Measurements from ENCODE around the gene UPF1.
"Not testable (repeated sequence)": the region's sequence is repeated elsewhere in the genome, so short reads cannot be mapped to it uniquely, and the experiment has no call there.

UPF1 gene

DNA sequence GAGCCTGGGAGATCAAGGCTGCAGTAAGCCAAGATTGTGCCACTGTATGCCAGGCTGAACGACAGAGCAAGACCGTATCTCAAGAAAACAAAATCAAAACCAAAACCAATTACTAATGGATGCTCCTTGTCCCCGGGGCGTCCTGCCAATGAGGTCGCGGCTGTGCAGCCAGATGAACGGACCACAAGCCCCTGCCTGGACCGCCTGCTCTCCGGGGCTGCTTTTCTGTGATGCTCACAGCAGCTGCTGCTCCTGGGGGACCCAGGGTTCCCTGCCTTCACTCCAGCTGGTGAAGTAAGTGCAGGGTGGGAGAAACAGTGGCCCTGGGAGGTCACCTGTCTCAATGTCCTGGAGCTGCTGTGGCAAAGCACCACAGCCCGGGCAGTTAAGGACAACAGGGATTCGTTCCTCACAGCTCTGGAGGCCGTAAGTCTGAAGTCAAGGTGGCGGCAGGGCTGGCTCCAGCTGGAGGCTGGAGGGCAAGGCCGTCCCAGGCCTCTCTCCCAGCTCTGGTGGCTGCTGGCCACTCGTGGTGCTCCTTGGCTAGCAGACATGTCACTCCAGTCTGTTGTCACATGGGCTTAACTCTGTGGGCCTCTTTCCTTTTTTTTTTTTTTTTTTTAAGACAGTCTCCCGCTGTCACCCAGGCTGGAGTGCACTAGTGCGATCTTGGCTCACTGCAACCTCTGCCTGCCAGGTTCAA, 77.3 kb downstream of the UPF1 start:
- in situ Hi-C loops (cut with MboI; ENCODE audit: low sequenced_read_pairs), result no loop called here

DNA sequence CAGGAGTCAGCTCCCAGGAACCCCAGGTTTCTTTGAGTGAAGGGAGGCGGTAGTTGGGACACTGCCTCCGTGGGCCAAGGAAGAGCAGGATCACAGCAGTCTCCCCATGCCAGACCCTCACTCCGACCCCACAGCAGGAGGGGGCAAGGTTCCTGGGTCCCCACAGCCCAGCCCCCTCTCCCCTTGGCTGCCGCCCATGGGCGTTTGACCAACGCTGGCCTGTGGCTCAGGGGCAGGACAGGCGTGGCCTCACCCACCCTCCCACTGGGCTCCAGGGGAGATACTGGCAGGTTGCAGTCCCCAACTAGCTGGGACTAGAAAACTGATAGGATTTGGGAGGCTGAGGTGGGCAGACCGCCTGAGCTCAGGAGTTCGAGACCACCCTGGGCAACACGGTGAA, 78.3 kb downstream of the UPF1 start:
- in situ Hi-C loops (cut with MboI; ENCODE audit: low sequenced_read_pairs), result no loop called here

DNA sequence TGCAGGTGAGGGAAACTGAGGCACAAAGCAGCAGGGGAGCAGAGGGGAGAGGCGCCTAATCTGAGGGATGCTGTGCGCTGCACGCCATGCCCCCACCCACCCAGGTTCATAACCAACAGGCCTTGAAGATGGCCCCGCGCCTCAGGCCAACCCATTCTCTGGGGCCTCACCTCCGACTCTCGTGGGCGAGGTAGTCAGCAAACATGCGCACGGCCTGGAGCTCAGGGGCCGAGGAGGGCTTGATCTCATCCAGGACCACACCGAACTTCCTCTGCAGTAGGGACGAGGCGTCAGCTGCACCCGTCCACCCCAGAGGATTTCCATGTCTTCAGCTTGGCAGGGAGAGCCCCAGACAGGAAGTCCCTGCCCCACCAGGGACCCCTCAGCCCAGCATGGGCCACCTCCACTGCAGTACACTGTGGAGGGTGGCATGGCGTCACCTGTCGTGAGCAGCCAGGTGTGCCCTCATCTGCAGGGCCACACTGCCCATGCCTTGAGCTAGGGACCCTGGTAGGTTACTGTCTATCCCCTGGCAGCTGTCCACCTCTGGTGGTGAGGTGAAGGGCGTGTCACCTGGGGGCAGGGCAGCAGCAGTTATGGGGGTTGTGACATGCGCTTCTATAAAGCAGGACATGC, 79.2 kb downstream of the UPF1 start:
- in situ Hi-C loops (cut with MboI; ENCODE audit: low sequenced_read_pairs), result no loop called here

DNA sequence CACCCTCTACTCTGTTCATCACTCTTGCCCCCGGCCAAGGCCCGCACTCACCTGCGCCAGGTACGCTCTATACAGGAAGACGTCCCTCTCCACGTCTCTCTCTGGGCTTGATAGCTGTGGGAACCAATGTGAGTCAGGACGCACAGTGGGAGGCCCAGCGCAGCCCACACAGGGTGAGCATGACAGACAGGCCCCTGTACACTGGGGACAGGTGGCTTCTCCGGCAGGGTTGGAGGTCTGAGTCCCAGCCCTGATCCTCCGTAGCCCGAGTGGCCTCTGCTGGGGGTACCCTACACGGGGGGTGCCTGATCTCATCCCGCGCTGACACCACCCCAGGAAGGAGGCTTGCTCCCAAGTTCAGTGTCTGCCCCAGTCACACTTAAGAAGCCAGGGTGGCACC, 81.2 kb downstream of the UPF1 start:
- in situ Hi-C loops (cut with MboI; ENCODE audit: low sequenced_read_pairs), result no loop called here

DNA sequence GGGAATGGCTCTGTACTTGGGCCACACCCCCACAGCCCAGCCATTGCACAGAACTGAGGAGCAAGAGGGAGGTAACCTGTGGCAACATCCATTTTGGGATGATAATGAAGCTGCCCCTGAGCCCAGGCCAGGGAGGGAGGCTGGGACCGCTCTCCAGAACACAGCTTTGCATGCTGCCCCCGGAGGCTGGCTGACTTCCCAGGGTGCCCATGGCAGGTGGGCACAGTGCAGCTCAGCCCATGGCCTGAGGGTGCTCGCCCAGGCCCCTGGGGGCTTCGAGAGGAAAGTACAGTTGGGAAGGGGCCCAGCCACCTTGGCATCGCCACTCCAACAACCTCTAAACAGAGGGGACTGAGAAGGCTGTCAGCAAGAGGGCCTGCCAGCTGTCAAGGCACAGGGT, 81.7 kb downstream of the UPF1 start:
- in situ Hi-C loops (cut with MboI; ENCODE audit: low sequenced_read_pairs), result no loop called here

DNA sequence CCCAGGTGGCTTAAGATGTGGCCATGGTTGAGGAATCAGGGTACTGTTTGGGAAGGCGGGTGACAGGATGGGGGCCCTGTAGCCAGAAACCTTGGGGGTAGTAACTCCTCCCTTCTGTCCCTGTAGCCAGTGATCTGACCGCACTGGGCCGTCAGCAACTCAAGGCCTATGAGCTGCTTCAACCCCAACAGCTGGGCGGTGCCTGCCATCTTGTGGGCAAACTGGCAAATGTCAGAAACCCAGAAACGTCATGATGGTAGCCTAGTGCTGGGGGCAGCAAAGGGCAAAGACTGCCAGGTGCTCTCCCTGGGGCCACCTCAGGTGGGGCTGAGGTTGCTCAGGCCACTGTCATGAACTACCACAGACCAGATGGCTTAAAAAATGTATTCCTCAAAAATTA, 83.9 kb downstream of the UPF1 start:
- in situ Hi-C loops (cut with MboI; ENCODE audit: low sequenced_read_pairs), result no loop called here

DNA sequence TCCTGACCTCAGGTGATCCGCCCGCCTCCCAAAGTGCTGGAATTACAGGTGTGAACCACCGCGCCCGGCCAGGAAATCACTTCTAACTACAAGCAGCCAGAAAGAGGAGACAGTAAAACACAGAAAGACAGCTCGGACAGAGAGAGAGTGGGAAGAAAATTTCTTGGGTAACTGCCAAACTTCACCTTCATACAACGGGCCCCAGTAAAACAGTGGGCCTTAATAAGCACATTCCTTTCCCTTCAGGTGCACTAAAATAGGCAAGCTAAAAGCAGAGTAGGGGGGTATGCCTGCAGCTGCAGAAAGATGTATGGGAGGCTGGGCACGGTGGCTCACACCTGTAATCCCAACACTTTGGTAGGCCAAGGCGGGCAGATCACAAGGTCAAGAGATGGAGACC, 85.8 kb downstream of the UPF1 start:
- in situ Hi-C loops (cut with MboI; ENCODE audit: low sequenced_read_pairs), result not testable (repeated sequence)

All from HL-60/S4 (cell line).